ENCODE measurements around the gene NLRP13.

GRCh38 chr19:55931936-55932386, at the start of gene NLRP13:
- no peak for TF ChIP-seq RAD21 (IDR thresholded peaks at IDR 0.05; ENCODE audit: low read depth)
- TF ChIP-seq CTCF (IDR thresholded peaks at IDR 0.05 in 2 of 3, conservative IDR thresholded peaks at IDR 0.05 in 1 of 3; ENCODE audit: borderline replicate concordance in 1 of 3, insufficient read depth in 1 of 3, low read depth in 2 of 3, low read length in 2 of 3): no peak
- TF ChIP-seq MAX (IDR thresholded peaks at IDR 0.05): no peak
- no peak for TF ChIP-seq ELF1 (IDR thresholded peaks at IDR 0.05; ENCODE audit: borderline replicate concordance, low read depth)
- no peak for TF ChIP-seq POLR2A (IDR thresholded peaks at IDR 0.05; ENCODE audit: borderline replicate concordance, extremely low read depth, insufficient read depth, insufficient read length)
- no peak for TF ChIP-seq EZH2 (IDR thresholded peaks at IDR 0.05)
- no peak for TF ChIP-seq ZFX (IDR thresholded peaks at IDR 0.05)
- TF ChIP-seq ATF3 (IDR thresholded peaks at IDR 0.05): no peak
- no peak for TF ChIP-seq JUND (IDR thresholded peaks at IDR 0.05)
- TF ChIP-seq EZH2phosphoT487 (IDR thresholded peaks at IDR 0.05; ENCODE audit: borderline replicate concordance): no peak
- TF ChIP-seq CEBPB (IDR thresholded peaks at IDR 0.05; ENCODE audit: low read depth): no peak
- TF ChIP-seq REST (IDR thresholded peaks at IDR 0.05; ENCODE audit: low read depth): no peak
